H9 (cell line): ENCODE results near the gene NALCN. TPM values are rescaled to one million over a fixed set of nuclear protein-coding genes. Genes with fewer than 3 reads are reported as not detected.

ENCODE experiments used
- DNase-seq: peaks from one replicate; pipeline ENCODE4 v3.0.0-alpha.2; 2017
- H2AFZ ChIP-seq: one replicate; pipeline ENCODE4 v1.6.1; 2013; ENCODE audit warnings: mild to moderate bottlenecking, low read length, control low read depth, moderate library complexity
- H2AK5ac ChIP-seq: 2 replicates; pipeline ENCODE4 v1.6.1; 2013; ENCODE audit warnings: low read length, control low read depth, mixed read lengths; ENCODE audit not compliant: insufficient read length
- H2BK120ac ChIP-seq: one replicate; pipeline ENCODE4 v1.6.1; 2013; ENCODE audit warnings: low read depth, mild to moderate bottlenecking, low read length, control low read depth, inconsistent platforms; ENCODE audit not compliant: poor library complexity, severe bottlenecking
- H2BK12ac ChIP-seq: 2 replicates; pipeline ENCODE4 v1.6.1; 2013; ENCODE audit warnings: low read length, control low read depth, mixed read lengths, low read depth; ENCODE audit not compliant: insufficient read length
- H2BK15ac ChIP-seq: 2 replicates; pipeline ENCODE4 v1.6.1; 2013; ENCODE audit warnings: low read depth, low read length, control low read depth
- H2BK20ac ChIP-seq: one replicate; pipeline ENCODE4 v1.6.1; 2013; ENCODE audit warnings: low read depth, mild to moderate bottlenecking, low read length, control low read depth, inconsistent platforms; ENCODE audit not compliant: poor library complexity, severe bottlenecking
- H2BK5ac ChIP-seq: 2 replicates; pipeline ENCODE4 v1.6.1; 2013; ENCODE audit warnings: low read length, control low read depth, mixed read lengths; ENCODE audit not compliant: insufficient read length
- H3K14ac ChIP-seq: 2 replicates; pipeline ENCODE4 v1.6.1; 2013; ENCODE audit warnings: low read length, control low read depth; ENCODE audit not compliant: insufficient read depth
- H3K18ac ChIP-seq: 2 replicates; pipeline ENCODE4 v1.6.1; 2013; ENCODE audit warnings: low read depth, mild to moderate bottlenecking, mixed read lengths, low read length, control low read depth; ENCODE audit not compliant: insufficient read length
- H3K23ac ChIP-seq: 2 replicates; pipeline ENCODE4 v1.6.1; 2013; ENCODE audit warnings: low read length, control low read depth, mixed read lengths, low read depth; ENCODE audit not compliant: insufficient read length
- H3K23me2 ChIP-seq: 2 replicates; pipeline ENCODE4 v1.6.1; 2013; ENCODE audit warnings: low read depth, mild to moderate bottlenecking, mixed read lengths, low read length, control low read depth; ENCODE audit not compliant: insufficient read length, poor library complexity, severe bottlenecking
- H3K27ac ChIP-seq: 2 replicates; pipeline ENCODE4 v1.5.1; 2013; ENCODE audit warnings: low read length, control low read depth, mixed read lengths, low read depth; ENCODE audit not compliant: insufficient read length
- H3K27me3 ChIP-seq: 2 replicates; pipeline ENCODE4 v1.6.1; 2013; ENCODE audit warnings: low read length, control low read depth, inconsistent platforms; ENCODE audit not compliant: insufficient read depth
- H3K4ac ChIP-seq: 2 replicates; pipeline ENCODE4 v1.6.1; 2013; ENCODE audit warnings: low read depth, mild to moderate bottlenecking, control low read depth, inconsistent platforms, low read length, moderate library complexity
- H3K4me1 ChIP-seq: 2 replicates; pipeline ENCODE4 v1.6.1; 2013; ENCODE audit warnings: low read length, control low read depth, inconsistent platforms; ENCODE audit not compliant: insufficient read depth
- H3K4me2 ChIP-seq: 2 replicates; pipeline ENCODE4 v1.6.1; 2013; ENCODE audit warnings: low read length, control low read depth, mixed read lengths; ENCODE audit not compliant: insufficient read length, insufficient read depth
- H3K56ac ChIP-seq: 2 replicates; pipeline ENCODE4 v1.6.1; 2013; ENCODE audit warnings: low read depth, mild to moderate bottlenecking, mixed read lengths, low read length, control low read depth; ENCODE audit not compliant: insufficient read length
- H3K79me1 ChIP-seq: 2 replicates; pipeline ENCODE4 v1.6.1; 2013; ENCODE audit warnings: low read depth, mild to moderate bottlenecking, moderate library complexity, low read length, control low read depth, inconsistent platforms; ENCODE audit not compliant: insufficient read depth, poor library complexity, severe bottlenecking
- H3K79me2 ChIP-seq: 2 replicates; pipeline ENCODE4 v1.6.1; 2013; ENCODE audit warnings: low read length, control low read depth, inconsistent platforms; ENCODE audit not compliant: insufficient read depth
- H3K9ac ChIP-seq: 2 replicates; pipeline ENCODE4 v1.6.1; 2013; ENCODE audit warnings: low read length, control low read depth, mixed read lengths; ENCODE audit not compliant: insufficient read length; ENCODE audit errors: extremely low read depth
- H3K9me3 ChIP-seq: one replicate; pipeline ENCODE4 v1.6.1; 2013; ENCODE audit warnings: low read depth, low read length, inconsistent platforms; ENCODE audit not compliant: control insufficient read depth
- H3T11ph ChIP-seq: one replicate; pipeline ENCODE4 v1.6.1; 2013; ENCODE audit warnings: mild to moderate bottlenecking, low read length, control low read depth, inconsistent platforms
- H4K20me1 ChIP-seq: one replicate; pipeline ENCODE4 v1.6.1; 2013; ENCODE audit not compliant: control insufficient read depth, insufficient read length, insufficient read depth
- H4K5ac ChIP-seq: 2 replicates; pipeline ENCODE4 v1.6.1; 2013; ENCODE audit warnings: low read depth, mild to moderate bottlenecking, mixed read lengths, low read length, control low read depth; ENCODE audit not compliant: insufficient read length
- H4K8ac ChIP-seq: replicated peaks from 2 replicates; pipeline ENCODE4 v1.6.1; 2013; ENCODE audit warnings: low read length, control low read depth, mixed read lengths, low read depth; ENCODE audit not compliant: insufficient read length
- H4K91ac ChIP-seq: 2 replicates; pipeline ENCODE4 v1.6.1; 2013; ENCODE audit warnings: low read depth, mild to moderate bottlenecking, moderate library complexity, mixed read lengths, low read length, control low read depth; ENCODE audit not compliant: insufficient read length
- H3K27ac Mint-ChIP-seq, 3 experiments: 2 replicates in 2 of 3; 3 replicates in 1 of 3; pipeline ENCODE4 v1.8.0; 2020 to 2021; ENCODE audit warnings: mixed read lengths in 3 of 3, mild to moderate bottlenecking in 1 of 3, moderate library complexity in 1 of 3
- H3K27me3 Mint-ChIP-seq: 2 replicates; pipeline ENCODE4 v1.8.0; 2021; ENCODE audit warnings: low read depth, mild to moderate bottlenecking, moderate library complexity, mixed read lengths
- H3K36me3 Mint-ChIP-seq, 3 experiments: 2 replicates in 2 of 3; 3 replicates in 1 of 3; pipeline ENCODE4 v1.8.0; 2020 to 2021; ENCODE audit warnings: low read depth in 3 of 3, mixed read lengths in 3 of 3; ENCODE audit not compliant: insufficient read depth in 1 of 3
- H3K4me1 Mint-ChIP-seq, 2 experiments: 2 replicates each; pipeline ENCODE4 v1.8.0; 2020; ENCODE audit warnings: mixed read lengths in 2 of 2
- H3K4me3 Mint-ChIP-seq, 2 experiments: 2 replicates in 1 of 2; 3 replicates in 1 of 2; pipeline ENCODE4 v1.8.0; 2020 to 2021; ENCODE audit warnings: mild to moderate bottlenecking in 2 of 2, mixed read lengths in 2 of 2, moderate library complexity in 1 of 2
- H3K9me3 Mint-ChIP-seq, 2 experiments: 2 replicates in 1 of 2; 3 replicates in 1 of 2; pipeline ENCODE4 v1.8.0; 2020; ENCODE audit warnings: mild to moderate bottlenecking in 2 of 2, mixed read lengths in 2 of 2, moderate library complexity in 1 of 2
- CTCF ChIP-seq: fragments of 200-600 bp; sonication (generic); conservative IDR thresholded peaks from 3 replicates; pipeline ENCODE4 v1.8.0; 2021; ENCODE audit warnings: antibody characterized with exemption, mild to moderate bottlenecking
- WGBS: extraction: QIAGEN DNeasy Blood & Tissue Kit; methylation state at CpG from one replicate; pipeline ENCODE4 v1.1.7; 2013; ENCODE audit warnings: missing lambda C conversion rate, low lambda C conversion rate, mixed read lengths; ENCODE audit not compliant: insufficient read length; ENCODE audit errors: extremely low coverage; 5-methylcytosine and 5-hydroxymethylcytosine counted together
- total RNA-seq: library from RNA; stranded (reverse); gene quantifications from 2 replicates; pipeline ENCODE4 v1.2.1, GENCODE V29; 2021

The NALCN gene
- total RNA-seq, 1 experiment from 2014 or later: 0.09 TPM

DNA sequence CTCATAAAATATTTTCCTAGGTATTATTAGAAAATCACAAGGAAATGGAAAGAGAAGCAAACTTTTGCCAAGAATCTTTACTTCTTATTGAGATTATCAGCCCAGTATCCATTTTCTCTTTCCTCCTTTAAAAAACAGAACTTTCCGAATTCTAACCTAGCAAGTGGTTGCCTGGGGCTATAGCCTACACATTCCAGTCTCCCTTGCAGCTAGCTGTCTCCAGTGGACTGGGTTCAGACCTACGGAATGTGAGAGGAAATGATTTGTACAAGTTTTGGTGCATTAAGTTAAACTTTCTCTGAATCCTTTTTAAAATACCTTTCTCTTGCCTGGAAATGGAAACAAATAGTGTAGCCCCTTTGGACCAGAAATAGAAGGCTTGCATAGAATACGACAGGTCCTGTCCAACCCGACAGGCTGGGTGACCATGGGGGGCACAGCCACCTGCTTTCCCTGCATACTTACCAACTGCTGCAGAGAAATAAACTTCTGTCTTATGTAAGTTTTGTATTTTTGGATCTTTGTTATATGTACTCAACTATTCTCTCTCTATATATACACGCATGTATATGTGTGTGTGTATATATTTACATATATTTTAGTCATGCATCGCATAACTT lies 185.9 kb downstream of the NALCN start:
- no peak overlapping the region for H2AK5ac ChIP-seq
- TF ChIP-seq CTCF: no peak
- Mint-ChIP-seq H3K27me3 (no peaks in the 10 kb centered on the region), H3K4me1 (no peaks in the 10 kb centered on the region), H3K36me3 (peaks cover 0 to 5% (median 4%) of the 10 kb centered on the region in 3 experiments; a peak in 1 of 7 replicates), H3K4me3 (no peak overlapping the region), H3K9me3 (peaks cover 3 to 9% of the 10 kb centered on the region in 2 experiments; a peak in 4 of 5 replicates), H3K27ac (no peak overlapping the region)
- H4K5ac ChIP-seq: no peak overlapping the region
- no peak overlapping the region for H2BK12ac ChIP-seq
- no peaks in the 10 kb centered on the region for H3K27me3 ChIP-seq
- H3K9me3 ChIP-seq: no peaks in the 10 kb centered on the region
- H3K18ac ChIP-seq: no peak overlapping the region
- no peak overlapping the region for H4K91ac ChIP-seq
- no peaks in the 10 kb centered on the region for H3K4me1 ChIP-seq
- no peak overlapping the region for H4K8ac ChIP-seq
- no peak overlapping the region for H2BK5ac ChIP-seq
- H3K4me2 ChIP-seq: no peak overlapping the region
- no peak overlapping the region for H3T11ph ChIP-seq
- H3K79me1 ChIP-seq: no peaks in the 10 kb centered on the region
- WGBS: no CpG with 5 or more reads among the region's 6 CpGs
- H2BK20ac ChIP-seq: no peak overlapping the region
- H3K23me2 ChIP-seq: no peaks in the 10 kb centered on the region
- H2BK15ac ChIP-seq: no peak overlapping the region
- H3K4ac ChIP-seq: no peak overlapping the region
- no peak overlapping the region for H3K27ac ChIP-seq
- H4K20me1 ChIP-seq: no peaks in the 10 kb centered on the region
- no peak overlapping the region for H2BK120ac ChIP-seq
- H2AFZ ChIP-seq: no peak overlapping the region
- no peaks in the 10 kb centered on the region for H3K79me2 ChIP-seq
- no peak overlapping the region for H3K14ac ChIP-seq
- H3K23ac ChIP-seq: no peak overlapping the region
- no peak overlapping the region for H3K9ac ChIP-seq
- DNase-seq: no peak
- H3K56ac ChIP-seq: no peak overlapping the region
